Cardiac muscle cell (in vitro differentiated cells and primary cell): Measurements from ENCODE around the gene LMNA. TPM values are rescaled to one million over a fixed set of nuclear protein-coding genes. Genes with fewer than 3 reads are reported as not detected.

ENCODE experiments used
- DNase-seq, 2 donors: peaks; one replicate each; pipeline versions ENCODE4 v3.0.0 to v3.0.0-alpha.2; 2010 to 2017; ENCODE audit warnings: low read depth in 1 of 2, low spot score in 1 of 2
- H3K27ac ChIP-seq: fragments of 200-600 bp; sonication (generic); 2 replicates; pipeline ENCODE4 v1.5.1; 2016
- H3K27me3 ChIP-seq: fragments of 200-600 bp; sonication (generic); 2 replicates; pipeline ENCODE4 v1.6.0; 2016; ENCODE audit warnings: control low read depth
- H3K36me3 ChIP-seq: fragments of 200-600 bp; sonication (generic); 2 replicates; pipeline ENCODE4 v1.5.1; 2016; ENCODE audit warnings: control low read depth
- H3K4me1 ChIP-seq: fragments of 200-600 bp; sonication (generic); 2 replicates; pipeline ENCODE4 v1.8.1; 2017; ENCODE audit warnings: low read depth, mild to moderate bottlenecking, mixed run types
- H3K4me3 ChIP-seq: fragments of 200-600 bp; sonication (generic); 2 replicates; pipeline ENCODE4 v1.5.1; 2016; ENCODE audit warnings: mild to moderate bottlenecking
- H3K9me3 ChIP-seq: fragments of 200-600 bp; sonication (generic); 2 replicates; pipeline ENCODE4 v1.5.1; 2017; ENCODE audit warnings: low read depth, mild to moderate bottlenecking, control low read depth
- CTCF ChIP-seq: IDR thresholded peaks from 2 replicates; pipeline ENCODE4 v1.5.1; 2012; ENCODE audit warnings: low read depth, mild to moderate bottlenecking, low read length
- polyA plus RNA-seq: library from polyadenylated mRNA; unstranded; fragments of >200 nt; fragmentation: Nextera tagmentation; extraction: Ambion mirVana; gene quantifications from 2 replicates; pipeline ENCODE4 v1.2.1, GENCODE V29; 2016
- total RNA-seq: library from RNA; depleted of rRNA; stranded (reverse); fragments of >200 nt; gene quantifications from 2 replicates; pipeline ENCODE4 v1.2.3, GENCODE V29; 2016

Gene LMNA
- total and polyA plus RNA-seq, 2 experiments from 2014 or later: 128 to 149 TPM

DNA sequence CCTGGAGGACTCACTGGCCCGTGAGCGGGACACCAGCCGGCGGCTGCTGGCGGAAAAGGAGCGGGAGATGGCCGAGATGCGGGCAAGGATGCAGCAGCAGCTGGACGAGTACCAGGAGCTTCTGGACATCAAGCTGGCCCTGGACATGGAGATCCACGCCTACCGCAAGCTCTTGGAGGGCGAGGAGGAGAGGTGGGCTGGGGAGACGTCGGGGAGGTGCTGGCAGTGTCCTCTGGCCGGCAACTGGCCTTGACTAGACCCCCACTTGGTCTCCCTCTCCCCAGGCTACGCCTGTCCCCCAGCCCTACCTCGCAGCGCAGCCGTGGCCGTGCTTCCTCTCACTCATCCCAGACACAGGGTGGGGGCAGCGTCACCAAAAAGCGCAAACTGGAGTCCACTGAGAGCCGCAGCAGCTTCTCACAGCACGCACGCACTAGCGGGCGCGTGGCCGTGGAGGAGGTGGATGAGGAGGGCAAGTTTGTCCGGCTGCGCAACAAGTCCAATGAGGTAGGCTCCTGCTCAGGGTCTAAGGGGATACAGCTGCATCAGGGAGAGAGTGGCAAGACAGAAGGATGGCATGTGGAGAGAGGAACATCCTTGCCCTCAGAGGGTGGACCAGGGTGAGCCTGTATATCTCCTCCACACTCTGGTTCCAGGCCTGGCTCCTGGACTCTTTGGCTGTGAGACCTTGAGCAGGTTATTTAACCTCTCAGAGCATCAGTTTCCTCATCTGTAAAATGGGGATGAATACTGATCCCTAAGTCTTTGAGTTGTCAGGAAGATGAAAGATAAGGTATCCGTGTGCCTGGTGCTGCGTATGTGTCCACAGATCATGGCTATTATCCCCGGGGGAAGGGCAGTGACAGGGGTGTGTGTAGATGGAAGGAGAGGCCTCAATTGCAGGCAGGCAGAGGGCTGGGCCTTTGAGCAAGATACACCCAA lies 21.7 kb downstream of the LMNA start:
- Histone ChIP-seq H3K4me1 (no peaks in the 10 kb centered on the region), H3K9me3 (no peaks in the 10 kb centered on the region), H3K36me3 (peaks cover 64% of the 10 kb centered on the region), H3K4me3 (no peak overlapping the region), H3K27ac (no peak overlapping the region), H3K27me3 (no peaks in the 10 kb centered on the region)
- DNase-seq: no peak
- TF ChIP-seq CTCF: no peak

GRCh38 chr1:156136970-156137483 lies 22.5 kb downstream of the LMNA start:
- no peaks in the 10 kb centered on the region for H3K27me3 ChIP-seq
- no peaks in the 10 kb centered on the region for H3K9me3 ChIP-seq
- no peak overlapping the region for H3K27ac ChIP-seq
- H3K36me3 ChIP-seq: peaks cover 58% of the 10 kb centered on the region
- TF ChIP-seq CTCF: peak; percentile 10
- H3K4me1 ChIP-seq: no peaks in the 10 kb centered on the region
- H3K4me3 ChIP-seq: no peak overlapping the region
- no peak for DNase-seq

GRCh38 chr1:156138458-156138867 lies 24.0 kb downstream of the LMNA start:
- no peaks in the 10 kb centered on the region for H3K4me1 ChIP-seq
- no peaks in the 10 kb centered on the region for H3K27me3 ChIP-seq
- H3K36me3 ChIP-seq: peaks cover 50% of the 10 kb centered on the region
- no peak for TF ChIP-seq CTCF
- DNase-seq: no peak
- H3K27ac ChIP-seq: no peak overlapping the region
- H3K4me3 ChIP-seq: no peak overlapping the region
- H3K9me3 ChIP-seq: no peaks in the 10 kb centered on the region

- peak; percentile 62 for TF ChIP-seq CTCF
- no peaks in the 10 kb centered on the region for H3K9me3 ChIP-seq
- peak in 1 of 2 donors; percentile 61 for DNase-seq
- H3K27me3 ChIP-seq: no peaks in the 10 kb centered on the region
- H3K27ac ChIP-seq: peak overlapping the region; percentile 49
- H3K36me3 ChIP-seq: peaks cover 24% of the 10 kb centered on the region
- H3K4me3 ChIP-seq: no peak overlapping the region
- H3K4me1 ChIP-seq: no peaks in the 10 kb centered on the region
Observed at GRCh38 chr1:156140879-156141707, 26.6 kb downstream of the LMNA start.

DNA sequence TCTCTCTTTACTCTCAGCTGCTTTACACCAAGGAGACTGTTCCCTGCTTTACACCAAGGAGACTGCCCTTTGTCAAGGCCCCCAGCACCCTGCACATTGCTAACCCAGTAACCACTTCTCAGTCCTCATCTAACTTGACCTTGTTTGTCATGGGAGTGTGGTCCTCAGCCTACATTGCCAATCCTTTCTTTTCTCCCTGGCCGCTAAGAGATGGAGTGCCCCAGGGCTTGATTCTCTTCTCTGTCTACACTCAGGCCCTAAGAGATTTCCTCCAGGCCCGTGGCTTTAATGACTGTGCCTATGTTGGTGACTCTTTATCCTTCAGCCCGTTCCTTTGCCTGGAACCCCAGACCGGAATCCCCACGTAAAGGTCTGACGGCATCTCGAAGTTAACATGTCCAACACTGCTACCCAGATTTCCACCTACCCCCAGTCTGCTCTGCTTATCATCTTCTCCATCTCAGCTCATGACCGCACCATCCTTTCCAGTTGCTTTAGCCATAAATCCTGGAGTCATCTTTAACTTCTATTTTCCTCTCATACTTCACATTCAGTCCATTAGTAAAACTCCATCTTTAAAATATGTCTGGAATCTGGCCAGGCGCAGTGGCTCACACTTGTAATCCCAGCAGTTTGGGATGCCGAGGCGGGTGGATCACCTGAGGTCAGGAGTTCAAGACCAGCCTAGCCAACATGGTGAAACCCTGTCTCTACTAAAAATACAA lies 29.4 kb downstream of the LMNA start:
- no peak for DNase-seq
- H3K4me3 ChIP-seq: no peak overlapping the region
- no peaks in the 10 kb centered on the region for H3K4me1 ChIP-seq
- TF ChIP-seq CTCF: no peak
- no peaks in the 10 kb centered on the region for H3K36me3 ChIP-seq
- H3K27ac ChIP-seq: no peak overlapping the region
- no peaks in the 10 kb centered on the region for H3K27me3 ChIP-seq
- H3K9me3 ChIP-seq: no peaks in the 10 kb centered on the region
